Cardiac septum (tissue), 1 donor: ENCODE measurements around the gene PSMB5. TPM values are rescaled to one million over a fixed set of nuclear protein-coding genes. Genes with fewer than 3 reads are reported as not detected.
A peak's percentile ranks its signal among the peaks of the same experiment; 100 is the strongest.
"Not testable (repeated sequence)": the region's sequence is repeated elsewhere in the genome, so short reads cannot be mapped to it uniquely, and the experiment has no call there.

ENCODE experiments used
- DNase-seq: peaks from one replicate; pipeline ENCODE4 v3.0.0-alpha.2; 2020; ENCODE audit warnings: low spot score
- intact Hi-C: fragments of 100-400 bp; cut with DNase I; formaldehyde crosslinking; loops from one replicate; pipeline ENCODE4 v1.14.0; 2022
- total RNA-seq: library from RNA; stranded (reverse); fragmentation: NEBNext Ultra II Directional; extraction: Animal tissue kit (Norgen Biotek cat#: 25700); gene quantifications from one replicate; pipeline ENCODE4 v1.2.1, GENCODE V29; 2021
- donor health status: DM: no; HTN: no; CAD: no.

The PSMB5 gene
- total RNA-seq, 1 donor from 2014 or later = 120 TPM

DNA sequence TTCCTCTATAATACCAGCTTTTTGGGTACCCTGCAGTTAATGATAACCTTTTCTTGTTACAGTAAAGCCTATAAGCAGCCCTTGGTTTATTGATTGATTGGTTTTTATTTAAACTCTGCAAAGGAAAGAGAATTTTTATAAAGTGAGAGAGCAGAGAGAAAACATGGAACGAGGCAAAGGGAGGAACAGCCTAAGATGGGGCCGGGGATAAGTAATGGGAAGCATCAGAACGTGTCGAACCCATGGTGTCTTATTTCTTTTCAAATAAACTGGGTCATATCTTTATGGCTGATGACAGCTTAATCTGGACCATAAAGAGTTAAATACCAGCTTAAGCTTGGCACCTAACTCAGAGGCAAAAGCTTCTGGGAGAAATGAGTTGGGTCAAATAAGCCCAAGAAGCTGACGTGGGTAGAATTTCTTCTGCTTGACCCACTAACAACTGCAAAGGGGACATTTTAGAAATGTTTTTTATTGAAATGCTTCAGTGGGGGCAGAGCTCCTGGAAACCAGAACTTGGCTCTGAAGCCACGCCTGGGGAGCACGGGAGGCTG is 12.7 kb downstream of the PSMB5 start:
- intact Hi-C loops = no loop called here
- DNase-seq = no peak

DNA sequence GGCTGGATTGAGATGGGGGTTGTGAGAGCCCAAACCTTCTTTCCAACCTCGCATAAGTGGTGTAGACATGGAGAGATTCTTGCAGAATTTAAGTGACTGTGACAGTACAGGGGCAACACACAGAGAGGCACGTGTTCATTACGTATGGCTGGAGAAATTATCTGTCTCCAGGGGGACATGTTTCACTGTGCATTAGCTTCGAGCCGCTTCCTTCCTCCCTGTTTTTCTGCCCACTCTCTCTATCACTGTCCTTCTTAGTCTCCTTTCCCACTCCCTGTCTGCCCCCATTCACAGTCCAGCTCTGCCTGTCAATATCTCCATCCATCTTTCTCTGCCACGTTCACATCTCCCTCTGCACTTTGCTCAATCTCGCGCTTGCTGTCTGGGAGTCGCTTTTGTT is 13.3 kb downstream of the PSMB5 start:
- no peak for DNase-seq
- intact Hi-C loops = no loop called here

DNA sequence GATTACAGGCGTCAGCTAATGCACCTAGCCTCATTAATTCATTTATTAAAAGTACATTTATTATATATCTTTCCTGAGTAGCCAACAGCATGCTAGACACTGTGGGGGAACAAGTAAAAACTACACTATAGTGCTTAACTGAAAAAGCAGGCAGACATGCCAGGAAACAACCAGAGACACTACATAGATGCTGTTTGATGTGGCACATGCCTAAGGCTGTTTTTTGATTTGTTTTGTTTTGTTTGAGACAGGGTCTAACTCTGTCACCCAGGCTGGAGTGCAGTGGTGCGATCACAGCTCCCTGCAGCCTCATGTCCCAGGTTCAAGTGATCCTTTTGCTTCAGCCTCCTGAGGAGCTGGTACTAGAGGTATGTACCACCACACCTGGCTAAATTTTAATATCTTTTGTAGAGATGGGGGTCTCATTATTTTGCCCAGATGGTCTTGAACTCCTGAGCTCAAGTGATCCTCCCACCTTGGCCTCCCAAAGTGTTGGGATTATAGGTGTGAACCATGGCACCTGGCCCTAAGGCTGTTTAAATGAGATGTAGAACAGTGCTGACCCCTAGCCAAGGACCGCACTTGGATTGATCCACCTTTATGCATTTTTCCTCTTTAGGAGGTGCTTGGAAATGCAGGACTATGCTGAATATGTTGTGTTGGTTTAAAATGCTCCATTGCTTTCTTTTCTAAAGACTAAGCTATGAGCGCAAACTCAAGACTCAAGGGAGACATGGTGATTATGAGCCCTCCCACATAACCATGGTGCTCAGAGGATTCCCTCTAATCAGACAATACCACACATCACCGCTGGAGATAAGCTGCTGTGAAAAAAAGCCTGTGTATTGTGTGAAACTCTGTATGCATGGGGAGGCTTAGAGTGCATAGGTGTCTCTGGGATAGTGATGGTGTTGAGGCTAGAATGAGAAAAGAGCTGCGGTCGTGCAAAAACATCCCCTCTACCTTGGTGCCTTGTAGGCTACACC is 14.3 kb downstream of the PSMB5 start:
- DNase-seq = no peak
- intact Hi-C loops = no loop called here

DNA sequence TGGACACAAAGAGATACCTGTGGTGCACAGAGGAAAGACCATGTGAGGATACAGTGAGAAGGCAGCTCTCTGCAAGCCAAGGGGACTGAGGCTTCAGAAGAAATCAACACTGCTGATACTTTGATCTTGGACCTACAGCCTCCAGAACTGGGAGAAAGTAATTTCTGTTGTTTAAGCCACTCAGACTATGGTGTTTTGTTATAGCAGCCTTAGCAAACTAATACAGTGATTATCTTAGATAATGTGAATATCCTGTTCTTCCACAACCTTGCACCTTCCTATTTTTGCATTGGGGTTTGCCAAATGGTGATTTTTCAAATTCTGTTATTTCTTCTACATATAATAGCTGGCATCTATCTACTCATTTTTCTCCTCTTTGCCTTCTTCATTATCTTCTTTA is 16.6 kb downstream of the PSMB5 start:
- no peak for DNase-seq
- intact Hi-C loops = no loop called here

DNA sequence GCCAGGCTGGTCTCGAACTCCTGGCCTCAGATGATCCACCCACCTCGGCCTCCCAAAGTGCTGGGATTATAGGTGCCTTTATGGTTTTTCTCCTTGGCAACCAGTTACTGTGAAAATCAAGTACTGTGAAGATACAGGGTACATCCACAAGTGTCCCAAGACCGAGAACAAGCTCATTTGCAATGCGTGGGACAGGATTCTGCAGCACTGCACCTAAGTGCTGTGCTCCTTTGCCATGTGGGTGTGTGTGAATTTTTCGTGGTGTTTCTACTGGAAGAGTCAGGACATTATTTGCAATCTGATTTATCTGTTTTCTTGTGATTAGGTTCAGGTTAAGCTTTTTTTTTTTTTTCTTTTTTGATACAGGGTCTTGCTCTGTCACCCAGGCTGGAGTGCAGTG is 17.6 kb downstream of the PSMB5 start:
- intact Hi-C loops = no loop called here

DNA sequence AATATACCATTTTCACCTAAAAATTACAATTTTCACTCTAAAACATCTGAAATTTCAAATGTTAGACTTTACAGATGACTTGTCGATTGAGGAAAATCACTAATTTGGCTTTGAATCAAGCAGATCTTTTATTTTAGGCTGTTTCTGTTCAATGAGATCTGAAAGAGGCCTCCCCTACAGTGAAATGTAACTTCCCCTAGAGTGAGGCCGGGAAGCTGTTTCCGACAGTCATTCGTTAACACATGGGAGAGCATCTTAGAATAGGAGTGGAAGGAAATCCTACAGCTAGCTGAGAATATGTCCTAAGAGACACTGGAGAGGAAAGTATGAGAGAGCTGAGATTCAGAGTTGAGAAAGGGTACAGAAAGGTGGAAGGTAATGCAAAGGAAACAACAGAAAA is 19.1 kb downstream of the PSMB5 start:
- intact Hi-C loops = no loop called here
- DNase-seq = no peak

More for the DNA sequence above, 17.6 kb downstream of the PSMB5 start:
- DNase-seq = no peak

DNA sequence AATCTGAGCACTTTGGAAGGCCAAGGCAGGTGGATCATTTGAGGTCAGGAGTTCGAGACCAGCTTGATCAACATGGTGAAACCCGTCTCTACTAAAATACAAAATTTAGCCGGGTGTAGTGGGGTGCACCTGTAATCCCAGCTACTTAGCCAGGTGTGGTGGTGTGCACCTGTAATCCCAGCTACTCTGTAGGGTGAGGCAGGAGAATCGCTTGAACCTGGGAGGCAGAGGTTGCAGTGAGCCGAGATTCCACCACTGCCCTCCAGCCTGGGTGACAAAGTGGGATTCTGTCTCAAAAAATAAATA is 21.0 kb downstream of the PSMB5 start:
- intact Hi-C loops, DNase-seq: not testable (repeated sequence)

DNA sequence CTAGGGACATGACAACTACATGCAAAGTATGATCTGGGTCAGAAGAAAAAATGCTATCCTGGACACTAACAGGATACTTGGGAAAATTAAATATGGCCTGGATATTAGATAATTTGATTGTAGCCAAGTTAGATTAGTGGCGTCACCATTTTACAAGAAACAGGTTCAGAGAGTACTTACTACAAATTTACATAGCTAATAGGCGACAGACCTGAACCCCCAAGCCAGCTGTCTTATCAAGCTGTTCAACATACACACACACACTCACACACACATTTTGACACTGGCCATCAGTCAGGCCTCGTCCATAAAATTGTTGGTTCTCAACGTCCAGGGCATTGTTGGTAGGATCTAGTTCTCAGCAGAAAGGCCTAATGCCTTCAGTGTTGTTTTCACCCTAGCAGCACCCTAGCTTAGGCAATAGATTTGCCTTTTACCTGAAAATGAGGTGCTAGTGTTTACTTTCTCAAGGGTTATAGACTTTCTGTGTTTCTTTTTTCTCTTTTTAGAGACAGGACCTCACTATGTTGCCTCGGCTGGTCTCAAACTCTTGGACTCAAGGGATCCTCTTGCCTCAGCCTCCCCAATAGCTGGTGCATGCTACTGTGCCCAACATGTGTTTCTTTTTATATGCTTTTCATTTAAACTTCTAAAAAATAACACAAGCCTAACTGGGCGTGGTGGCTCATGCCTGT is 21.5 kb downstream of the PSMB5 start:
- DNase-seq = no peak
- intact Hi-C loops = no loop called here

DNA sequence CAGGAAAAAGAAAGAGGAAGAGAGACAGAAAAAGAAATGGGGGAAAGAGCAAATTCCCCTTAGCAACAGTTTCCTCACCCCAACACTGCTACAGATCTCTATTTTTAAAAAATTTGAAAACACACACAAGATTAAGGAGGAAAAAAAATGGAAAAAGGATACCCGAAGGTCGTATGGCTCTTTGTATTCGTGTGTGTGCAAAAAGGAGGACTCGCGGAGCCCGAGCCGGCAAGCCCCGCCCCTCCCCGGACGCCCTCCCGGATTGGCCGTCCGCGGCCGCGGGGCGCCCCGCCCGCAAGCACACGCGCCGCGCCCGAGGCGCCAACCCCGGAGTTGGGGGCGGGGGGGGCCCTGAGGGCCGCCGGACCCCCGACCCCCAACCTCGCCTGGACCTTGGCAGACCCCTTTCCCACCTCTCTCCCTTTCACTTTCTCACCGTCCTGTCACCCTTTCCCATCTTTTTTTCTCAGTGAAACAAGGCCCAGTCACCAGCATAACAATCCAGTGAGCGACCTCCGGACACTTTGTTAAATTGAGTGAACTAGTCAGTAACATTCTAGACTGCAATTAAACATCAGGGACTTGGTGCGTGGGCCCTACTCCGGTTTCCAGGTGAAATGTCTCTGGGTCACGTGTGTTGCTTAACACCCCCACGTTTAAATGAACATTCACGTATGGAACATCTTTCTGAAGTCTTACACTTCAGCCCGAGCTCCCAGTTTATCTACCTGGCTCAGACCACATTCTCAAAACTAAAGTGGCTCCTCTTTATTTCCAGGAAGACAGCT is 24.6 kb downstream of the PSMB5 start, which contains the start of gene C14orf93:
TSS of gene C14orf93 (minus strand) at position 205 of the 788 bp plus-strand sequence. CDS start 11,120 bp downstream, outside the sequence.
- DNase-seq = peak; percentile 89
- intact Hi-C loops = loop anchor here (5.0 kb wide), 1 partner anchor 47 kb away; the partner anchor contains the start of gene CDH24

DNA sequence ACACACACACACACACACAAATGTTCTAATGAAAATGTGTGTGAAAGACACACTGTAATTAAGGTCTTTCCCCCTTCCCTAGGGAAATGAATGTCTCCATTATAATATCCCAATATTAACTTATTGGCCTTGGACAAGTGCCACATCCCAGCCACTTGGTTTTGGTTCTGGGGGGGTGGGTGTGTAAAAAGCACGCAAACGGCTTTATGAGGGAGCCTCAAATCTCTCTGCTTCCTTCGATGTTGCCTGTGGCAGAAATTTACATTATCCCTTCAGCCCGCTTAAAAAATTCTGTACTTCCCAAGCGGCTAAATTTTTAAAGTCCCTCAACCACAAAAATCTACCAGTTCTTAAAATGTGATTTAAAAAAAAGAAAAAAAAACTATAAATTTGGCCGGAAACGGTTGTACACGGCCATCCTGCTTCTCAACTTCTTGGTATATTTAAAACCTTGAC is 25.2 kb downstream of the PSMB5 start:
- intact Hi-C loops = loop anchor here (5.0 kb wide), 1 partner anchor 48 kb away; the partner anchor contains the start of gene CDH24
- DNase-seq = no peak

DNA sequence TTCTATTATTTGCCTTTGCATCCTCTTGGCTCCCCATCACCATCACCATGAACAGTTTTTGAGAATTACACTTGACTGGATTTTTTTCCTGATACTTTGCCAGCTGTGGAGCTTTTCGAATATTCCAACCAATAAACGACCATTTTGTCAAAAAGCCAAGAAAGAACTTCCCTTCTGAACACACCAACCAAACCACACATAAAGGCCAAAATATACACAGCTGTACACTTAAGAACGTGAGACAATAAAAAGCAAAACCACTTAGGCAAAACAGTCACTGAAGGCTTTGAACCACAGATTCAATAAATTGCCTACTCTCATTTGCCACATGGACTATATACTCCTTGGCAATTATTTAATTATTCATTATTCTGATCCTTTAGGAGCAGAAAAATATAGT is 25.9 kb downstream of the PSMB5 start:
- intact Hi-C loops = loop anchor here (5.0 kb wide), 1 partner anchor 48 kb away; the partner anchor contains the start of gene CDH24
- no peak for DNase-seq

DNA sequence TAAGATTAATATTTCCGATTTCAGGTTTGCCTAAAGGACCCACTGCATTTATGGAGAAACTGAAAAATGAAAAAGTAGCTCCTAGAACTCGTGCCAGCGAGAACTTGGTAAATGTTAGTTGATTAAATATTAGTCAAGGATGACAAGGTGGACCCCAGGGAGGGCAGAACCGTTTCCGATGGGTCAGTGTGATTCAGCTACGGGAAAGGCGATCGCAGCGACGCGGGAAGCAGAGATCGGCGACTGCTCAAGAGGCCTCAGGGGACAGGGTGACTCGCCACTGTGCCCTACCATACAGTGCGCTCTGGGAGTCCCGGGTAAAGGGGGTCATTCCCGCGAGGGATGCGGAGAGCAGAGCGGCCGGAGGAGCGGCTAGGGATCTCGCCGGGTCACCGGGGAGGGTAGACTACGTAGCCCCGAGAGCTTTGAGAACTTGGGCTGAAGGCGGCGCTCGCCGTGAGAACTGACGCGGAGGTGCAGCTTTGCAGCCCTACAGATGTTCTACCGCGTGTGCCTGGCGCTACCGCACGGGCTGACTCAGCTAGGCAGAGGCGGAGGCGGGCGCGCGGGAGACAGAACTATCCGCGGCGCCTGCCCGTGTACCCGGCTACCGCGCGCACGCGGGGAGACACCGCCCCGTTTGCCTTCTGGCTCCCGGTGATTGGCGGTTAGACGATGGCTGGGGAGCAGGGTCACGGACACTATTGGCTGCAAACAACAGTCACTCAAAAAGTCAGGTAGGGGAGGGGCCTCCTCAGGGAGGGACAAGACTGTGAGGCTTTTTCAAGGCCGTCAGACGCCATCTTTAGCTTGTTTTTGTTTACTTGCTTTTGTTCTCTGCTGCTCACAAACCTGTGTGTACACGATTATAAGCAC is 27.9 kb downstream of the PSMB5 start:
- DNase-seq = peak; percentile 98
- intact Hi-C loops = loop anchor here (5.0 kb wide), 1 partner anchor 51 kb away; the partner anchor contains the start of gene CDH24

DNA sequence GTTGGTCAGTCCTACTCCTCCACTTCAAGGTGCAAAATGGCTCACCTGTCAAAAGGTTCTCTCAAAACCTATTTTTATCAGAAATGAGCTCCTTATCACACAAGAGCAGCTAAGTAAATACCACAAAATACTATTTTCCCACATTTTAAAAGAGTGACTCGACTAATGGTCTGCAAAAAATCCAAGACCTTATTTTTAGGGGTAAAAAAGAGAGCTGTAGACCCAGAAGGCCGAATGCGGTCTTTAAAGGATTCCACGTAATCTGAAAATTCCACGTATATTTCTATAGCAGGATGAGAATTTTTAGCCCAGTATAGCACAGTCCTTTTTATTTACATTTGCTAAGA is 28.5 kb downstream of the PSMB5 start:
- intact Hi-C loops = loop anchor here (5.0 kb wide), 1 partner anchor 51 kb away; the partner anchor contains the start of gene CDH24
- no peak for DNase-seq

DNA sequence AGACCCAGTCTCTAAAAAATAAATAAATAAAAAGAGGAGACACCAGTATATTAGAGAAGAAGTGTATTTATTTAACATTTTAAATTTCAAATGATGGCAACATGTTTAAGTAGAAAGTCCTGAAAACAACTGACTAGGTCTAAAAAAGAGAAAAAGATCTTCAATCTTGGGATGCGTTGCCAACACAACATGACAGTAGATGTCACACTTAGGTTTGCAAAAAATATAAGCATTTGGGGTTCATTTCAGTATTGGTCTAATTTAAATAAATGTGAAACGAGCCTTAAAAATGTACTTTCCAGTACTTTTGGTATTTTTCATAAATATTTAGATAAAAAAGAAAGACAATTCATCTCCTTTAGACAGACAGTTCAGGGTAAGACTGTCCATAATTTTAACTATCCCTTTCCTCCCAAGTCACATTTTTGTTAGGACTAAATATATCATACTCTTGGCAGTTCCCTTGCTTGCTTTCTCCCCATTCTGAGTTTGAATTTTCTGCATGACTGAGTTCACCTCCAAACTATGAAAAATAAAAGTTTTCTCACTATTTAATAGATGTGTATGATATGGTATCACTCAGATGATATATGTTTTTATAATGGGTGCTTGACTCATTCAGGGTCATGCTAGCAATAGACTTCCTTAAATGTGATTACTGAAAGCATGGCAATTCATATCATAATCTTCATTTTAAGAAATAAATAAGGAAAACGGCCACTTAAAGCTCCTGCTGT is 29.1 kb downstream of the PSMB5 start:
- no peak for DNase-seq
- intact Hi-C loops = loop anchor here (5.0 kb wide), 1 partner anchor 52 kb away; the partner anchor contains the start of gene CDH24

DNA sequence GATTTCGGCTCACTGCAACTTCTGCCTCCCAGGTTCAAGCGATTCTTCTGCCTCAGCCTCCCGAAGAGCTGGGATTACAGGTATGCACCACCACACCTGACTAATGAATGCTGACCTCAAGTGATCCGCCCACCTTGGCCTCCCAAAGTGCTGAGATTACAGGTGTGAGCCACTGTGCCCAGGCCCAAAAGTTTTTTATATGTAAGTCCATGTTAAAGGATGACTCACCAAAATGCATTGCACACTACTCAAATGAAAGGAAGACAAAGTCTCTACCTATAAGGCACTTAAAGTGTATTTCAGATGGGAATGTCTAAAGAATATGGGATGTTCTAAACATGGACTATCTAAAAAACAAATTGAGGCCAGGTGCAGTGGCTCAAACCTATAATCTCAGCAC is 30.4 kb downstream of the PSMB5 start:
- DNase-seq, intact Hi-C loops: not testable (repeated sequence)

DNA sequence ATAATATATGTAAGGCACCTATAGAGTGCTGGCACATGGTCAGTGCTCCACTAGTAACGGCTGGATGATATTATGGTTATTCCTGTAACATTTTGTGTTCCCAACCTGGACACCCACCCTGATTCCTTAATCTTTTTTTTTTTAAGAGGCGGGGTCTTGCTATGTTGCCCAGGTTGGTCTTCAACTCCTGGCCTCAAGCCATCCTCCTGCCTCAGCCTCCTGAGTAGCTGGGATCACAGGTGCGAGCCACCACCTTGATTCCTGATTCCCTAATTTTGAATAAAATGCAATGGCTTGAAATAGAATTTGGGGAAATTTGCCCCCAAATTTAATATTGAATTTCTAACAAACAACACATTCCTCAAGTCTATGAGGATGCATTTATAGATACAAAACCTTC is 32.1 kb downstream of the PSMB5 start:
- intact Hi-C loops = no loop called here
- DNase-seq = no peak

DNA sequence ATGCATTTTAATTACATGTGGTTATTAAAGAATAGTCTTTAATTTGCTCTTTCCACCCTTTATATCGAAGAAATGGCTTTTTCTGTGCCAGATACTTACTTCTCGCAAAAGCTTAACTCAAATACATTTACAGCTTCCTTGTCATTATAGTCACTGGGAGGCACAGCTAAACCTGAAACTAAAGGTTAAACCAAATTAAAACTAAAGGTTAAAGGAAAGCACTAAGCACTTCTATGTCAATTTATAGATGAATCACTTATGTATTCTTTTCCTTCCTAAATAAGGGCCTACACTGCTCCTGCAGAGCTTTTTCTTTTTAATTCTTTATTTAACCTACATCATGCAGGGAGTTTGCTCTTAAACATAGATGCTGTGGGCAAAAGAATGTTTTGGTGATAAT is 33.8 kb downstream of the PSMB5 start:
- intact Hi-C loops = no loop called here
- no peak for DNase-seq
